Panc1 (cell line): ENCODE results near the gene HIGD1A. TPM values are rescaled to one million over a fixed set of nuclear protein-coding genes. Genes with fewer than 3 reads are reported as not detected.

Experiments used
- ATAC-seq: fragments of 200-7000 bp; cut with Tn5 transposase; 2 replicates; pipeline ENCODE4 v1.9.1; 2020; ENCODE audit warnings: mild to moderate bottlenecking, moderate library complexity
- BruUV-seq: library from RNA; stranded (reverse); fragments of 400-500 nt; replicated peaks from 2 replicates; lab custom pipeline; 2021; lab: Mats Ljungman, UMichigan
- CTCF ChIA-PET: fragments of 300-600 bp; sonication (Branson Sonifier 250); formaldehyde crosslinking; loops from one replicate; lab custom pipeline; 2022; ENCODE audit warnings: antibody characterized with exemption; lab: Charles Lee
- POLR2A ChIA-PET: fragments of 300-600 bp; sonication (Branson Sonifier 250); formaldehyde crosslinking; loops from one replicate; lab custom pipeline; 2022; ENCODE audit warnings: antibody characterized with exemption; lab: Charles Lee
- DNase-seq: peaks from one replicate; pipeline ENCODE4 v3.0.0-alpha.2; 2010; ENCODE audit warnings: low read depth, low spot score
- H3K27ac ChIP-seq: 2 replicates; pipeline ENCODE4 v1.5.1; 2011; ENCODE audit warnings: mild to moderate bottlenecking, low read length, inconsistent platforms
- H3K27me3 ChIP-seq: fragments of 200-500 bp; sonication (Bioruptor generic); 2 replicates; pipeline ENCODE4 v1.6.0; 2014; ENCODE audit warnings: low read length, inconsistent platforms; ENCODE audit not compliant: control insufficient read depth, insufficient read depth
- H3K36me3 ChIP-seq: fragments of 200-500 bp; sonication (Bioruptor generic); 2 replicates; pipeline ENCODE4 v1.5.1; 2014; ENCODE audit warnings: inconsistent platforms, mild to moderate bottlenecking, low read length, moderate library complexity; ENCODE audit not compliant: control insufficient read depth, insufficient read depth
- H3K4me1 ChIP-seq: 2 replicates; pipeline ENCODE4 v1.5.1; 2011; ENCODE audit warnings: inconsistent platforms, mild to moderate bottlenecking, low read length, moderate library complexity; ENCODE audit not compliant: control insufficient read depth, insufficient read depth
- H3K4me3 ChIP-seq, 2 experiments: 2 replicates each; pipeline ENCODE4 v1.5.1; 2011 to 2012; ENCODE audit warnings: low read depth in 2 of 2, low read length in 2 of 2, mild to moderate bottlenecking in 2 of 2, inconsistent platforms in 1 of 2, moderate library complexity in 1 of 2
- H3K9me3 ChIP-seq: fragments of 200-500 bp; sonication (Bioruptor generic); 2 replicates; pipeline ENCODE4 v1.5.1; 2014; ENCODE audit warnings: low read depth, mild to moderate bottlenecking, inconsistent platforms, low read length, moderate library complexity; ENCODE audit not compliant: control insufficient read depth, insufficient read depth
- POLR2AphosphoS5 ChIP-seq: IDR thresholded peaks from 2 replicates; pipeline ENCODE4 v1.6.1; 2012; ENCODE audit warnings: mild to moderate bottlenecking, low read depth, low read length, moderate library complexity
- REST ChIP-seq, 2 experiments: IDR thresholded peaks; 2 replicates each; pipeline ENCODE4 v1.6.1; 2011 to 2012; ENCODE audit warnings: low read depth in 2 of 2, control low read depth in 1 of 2, low read length in 1 of 2, mild to moderate bottlenecking in 1 of 2, moderate library complexity in 1 of 2; ENCODE audit not compliant: insufficient read depth in 1 of 2
- SIN3A ChIP-seq: IDR thresholded peaks from 2 replicates; pipeline ENCODE4 v1.6.1; 2012; ENCODE audit warnings: low read depth, mild to moderate bottlenecking, low read length, moderate library complexity, borderline replicate concordance; ENCODE audit not compliant: insufficient read depth
- TCF7L2 ChIP-seq: IDR thresholded peaks from 2 replicates; pipeline ENCODE4 v1.6.1; 2011; ENCODE audit warnings: mild to moderate bottlenecking, low read depth, low read length, inconsistent platforms
- in situ Hi-C: cut with HindIII; loops from 2 replicates; pipeline ENCODE4 v1.10.0; 2016; ENCODE audit warnings: low sequenced_read_pairs, low pct_unique_long_range_greater_than_20kb
- intact Hi-C: fragments of 100-400 bp; cut with micrococcal nuclease; formaldehyde crosslinking; loops from one replicate; pipeline ENCODE4 v1.10.0; 2022; ENCODE audit not compliant: unreplicated experiment
- total RNA-seq: library from RNA; stranded (reverse); gene quantifications from one replicate; pipeline ENCODE4 v1.2.1, GENCODE V29; 2021; ENCODE audit not compliant: unreplicated experiment
- TF ChIP-seq, protein P1 (sequence below): fragments of 450-650 bp; IDR thresholded peaks from 2 replicates; pipeline ENCODE4 v1.5.1; 2017; ENCODE audit warnings: mild to moderate bottlenecking

HIGD1A gene
- total RNA-seq, 1 experiment from 2014 or later = 74.6 TPM

GRCh38 chr3:42844815-42845214, 40.5 kb upstream of the HIGD1A start:
- in situ Hi-C loops = no loop called here

DNA sequence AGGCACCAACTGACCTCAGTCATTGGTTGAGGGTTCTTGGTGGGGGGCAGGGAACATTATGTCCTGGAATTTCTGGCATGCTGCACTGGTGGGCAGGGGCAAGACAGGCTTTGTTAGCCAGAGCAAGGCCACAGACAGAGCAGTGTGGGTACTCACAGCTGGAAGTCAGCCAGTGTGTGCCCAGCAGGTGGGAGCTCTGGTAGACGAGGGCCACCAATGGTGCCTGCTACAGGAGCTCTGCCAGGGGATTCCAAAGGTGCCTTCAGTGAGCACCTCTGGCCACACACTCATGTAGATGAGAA, 40.1 kb upstream of the HIGD1A start:
- H3K9me3 ChIP-seq = no peaks in the 10 kb centered on the region
- H3K4me3 ChIP-seq = no peak overlapping the region
- no TSS peak for BruUV-seq
- in situ Hi-C loops (no loop called here), intact Hi-C loops (no loop called here)
- no peak for ATAC-seq
- ChIA-PET CTCF (no interaction called here), POLR2A (interaction anchor here (0.5 kb wide), 1 partner anchor 235 kb away, joined by 3 read pairs; no protein-coding TSS in a partner anchor)
- no peak for DNase-seq
- no peak for TF ChIP-seq SIN3A
- TF ChIP-seq REST (IDR thresholded peaks at IDR 0.05; ENCODE audit: insufficient read depth in 1 of 2, low read depth in 2 of 2, low read length in 1 of 2) = no peak
- TF ChIP-seq, protein P1, sequence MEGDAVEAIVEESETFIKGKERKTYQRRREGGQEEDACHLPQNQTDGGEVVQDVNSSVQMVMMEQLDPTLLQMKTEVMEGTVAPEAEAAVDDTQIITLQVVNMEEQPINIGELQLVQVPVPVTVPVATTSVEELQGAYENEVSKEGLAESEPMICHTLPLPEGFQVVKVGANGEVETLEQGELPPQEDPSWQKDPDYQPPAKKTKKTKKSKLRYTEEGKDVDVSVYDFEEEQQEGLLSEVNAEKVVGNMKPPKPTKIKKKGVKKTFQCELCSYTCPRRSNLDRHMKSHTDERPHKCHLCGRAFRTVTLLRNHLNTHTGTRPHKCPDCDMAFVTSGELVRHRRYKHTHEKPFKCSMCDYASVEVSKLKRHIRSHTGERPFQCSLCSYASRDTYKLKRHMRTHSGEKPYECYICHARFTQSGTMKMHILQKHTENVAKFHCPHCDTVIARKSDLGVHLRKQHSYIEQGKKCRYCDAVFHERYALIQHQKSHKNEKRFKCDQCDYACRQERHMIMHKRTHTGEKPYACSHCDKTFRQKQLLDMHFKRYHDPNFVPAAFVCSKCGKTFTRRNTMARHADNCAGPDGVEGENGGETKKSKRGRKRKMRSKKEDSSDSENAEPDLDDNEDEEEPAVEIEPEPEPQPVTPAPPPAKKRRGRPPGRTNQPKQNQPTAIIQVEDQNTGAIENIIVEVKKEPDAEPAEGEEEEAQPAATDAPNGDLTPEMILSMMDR = no peak
- no peak for TF ChIP-seq TCF7L2
- no peak for TF ChIP-seq POLR2AphosphoS5
- H3K27ac ChIP-seq = no peak overlapping the region
- no peaks in the 10 kb centered on the region for H3K4me1 ChIP-seq
- H3K27me3 ChIP-seq = no peaks in the 10 kb centered on the region; the same call in 1 of the 2 replicates
- no peaks in the 10 kb centered on the region for H3K36me3 ChIP-seq

More at GRCh38 chr3:42844815-42845214, 40.5 kb upstream of the HIGD1A start:
- no peaks in the 10 kb centered on the region for H3K36me3 ChIP-seq
- H3K27ac ChIP-seq = no peak overlapping the region
- no peak for DNase-seq
- POLR2A ChIA-PET = no interaction called here
- BruUV-seq = no TSS peak
- intact Hi-C loops = no loop called here
- CTCF ChIA-PET = no interaction called here
- no peak for ATAC-seq
- no peaks in the 10 kb centered on the region; the same call in 1 of the 2 replicates for H3K27me3 ChIP-seq
- no peaks in the 10 kb centered on the region for H3K9me3 ChIP-seq
- TF ChIP-seq POLR2AphosphoS5 = no peak
- TF ChIP-seq TCF7L2 = no peak
- TF ChIP-seq REST (IDR thresholded peaks at IDR 0.05; ENCODE audit: insufficient read depth in 1 of 2, low read depth in 2 of 2, low read length in 1 of 2) = no peak
- TF ChIP-seq, protein P1 = no peak
- TF ChIP-seq SIN3A = no peak
- no peaks in the 10 kb centered on the region for H3K4me1 ChIP-seq
- H3K4me3 ChIP-seq = no peak overlapping the region
